22Rv1 (cell line): ENCODE results near the gene PRH2.

ENCODE experiments used
- ZFX ChIP-seq: fragments of 450-650 bp; IDR thresholded peaks from 2 replicates; pipeline ENCODE4 v1.6.1; 2017; ENCODE audit warnings: antibody characterized with exemption, borderline replicate concordance
- TF ChIP-seq, protein P1 (sequence below): fragments of 450-650 bp; IDR thresholded peaks from 2 replicates; pipeline ENCODE4 v1.5.1; 2017; ENCODE audit warnings: mild to moderate bottlenecking

- TF ChIP-seq, protein P1, sequence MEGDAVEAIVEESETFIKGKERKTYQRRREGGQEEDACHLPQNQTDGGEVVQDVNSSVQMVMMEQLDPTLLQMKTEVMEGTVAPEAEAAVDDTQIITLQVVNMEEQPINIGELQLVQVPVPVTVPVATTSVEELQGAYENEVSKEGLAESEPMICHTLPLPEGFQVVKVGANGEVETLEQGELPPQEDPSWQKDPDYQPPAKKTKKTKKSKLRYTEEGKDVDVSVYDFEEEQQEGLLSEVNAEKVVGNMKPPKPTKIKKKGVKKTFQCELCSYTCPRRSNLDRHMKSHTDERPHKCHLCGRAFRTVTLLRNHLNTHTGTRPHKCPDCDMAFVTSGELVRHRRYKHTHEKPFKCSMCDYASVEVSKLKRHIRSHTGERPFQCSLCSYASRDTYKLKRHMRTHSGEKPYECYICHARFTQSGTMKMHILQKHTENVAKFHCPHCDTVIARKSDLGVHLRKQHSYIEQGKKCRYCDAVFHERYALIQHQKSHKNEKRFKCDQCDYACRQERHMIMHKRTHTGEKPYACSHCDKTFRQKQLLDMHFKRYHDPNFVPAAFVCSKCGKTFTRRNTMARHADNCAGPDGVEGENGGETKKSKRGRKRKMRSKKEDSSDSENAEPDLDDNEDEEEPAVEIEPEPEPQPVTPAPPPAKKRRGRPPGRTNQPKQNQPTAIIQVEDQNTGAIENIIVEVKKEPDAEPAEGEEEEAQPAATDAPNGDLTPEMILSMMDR = no peak
- TF ChIP-seq ZFX = no peak
Observed at GRCh38 chr12:10957741-10958140, 28.7 kb downstream of the PRH2 start.
